ENCODE results near the gene WRAP53.

The WRAP53 gene

GRCh38 chr17:7709031-7709430 lies 20.8 kb downstream of the WRAP53 start:
- no peak for DNase-seq (ENCODE audit: low spot score)

DNA sequence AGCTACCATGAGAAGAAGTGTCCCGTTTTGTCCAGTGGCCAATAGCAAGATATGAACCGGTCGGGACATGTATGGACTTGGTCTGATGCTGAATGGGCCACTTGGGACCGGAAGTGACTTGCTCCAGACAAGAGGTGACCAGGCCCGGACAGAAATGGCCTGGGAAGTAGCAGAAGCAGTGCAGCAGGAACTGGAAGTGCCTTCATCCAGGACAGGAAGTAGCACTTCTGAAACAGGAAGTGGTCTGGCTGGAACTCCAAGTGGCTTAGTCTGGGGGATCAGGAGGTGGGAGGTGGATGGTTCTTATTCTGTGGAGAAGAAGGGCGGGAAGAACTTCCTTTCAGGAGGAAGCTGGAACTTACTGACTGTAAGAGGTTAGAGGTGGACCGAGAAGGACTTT lies 22.0 kb downstream of the WRAP53 start:
- no peak for DNase-seq (ENCODE audit: low spot score)

DNA sequence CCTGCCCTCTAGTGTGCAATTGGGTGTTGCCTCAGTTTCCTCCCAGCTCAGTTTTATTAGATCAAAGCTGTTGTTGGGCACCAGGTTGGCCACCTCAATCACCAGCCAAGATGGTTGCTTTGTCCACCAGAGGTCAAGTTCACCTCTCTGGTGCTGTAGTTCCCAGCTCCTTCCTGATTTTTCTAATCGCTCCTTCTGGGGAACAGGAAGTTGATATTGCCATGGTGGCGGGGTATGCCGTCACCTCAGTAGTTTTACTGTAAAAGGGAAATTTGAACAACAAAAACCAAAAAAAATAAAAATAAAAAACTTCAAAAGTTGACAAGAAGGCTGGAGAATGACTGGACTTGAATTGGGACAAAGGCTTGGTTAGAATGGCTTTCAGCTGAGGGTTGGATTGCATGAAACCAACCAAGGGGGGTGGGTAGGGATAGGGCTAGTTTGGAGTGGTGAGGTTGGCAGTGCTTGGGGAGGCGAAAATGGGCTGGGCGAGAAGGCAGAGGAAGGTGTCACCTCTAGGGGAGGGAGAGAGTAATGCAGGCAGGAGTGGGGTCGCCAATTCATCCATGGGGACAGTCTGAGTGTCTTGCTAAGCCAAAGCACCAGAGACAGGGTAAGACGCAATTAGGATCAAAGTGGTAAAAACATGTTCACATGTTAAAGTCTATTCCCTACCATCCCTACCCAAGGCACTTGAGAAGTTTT lies 22.9 kb downstream of the WRAP53 start:
- no peak for DNase-seq (ENCODE audit: low spot score)

GRCh38 chr17:7712111-7712771 lies 24.0 kb downstream of the WRAP53 start:
- no peak for DNase-seq (ENCODE audit: low spot score)

DNA sequence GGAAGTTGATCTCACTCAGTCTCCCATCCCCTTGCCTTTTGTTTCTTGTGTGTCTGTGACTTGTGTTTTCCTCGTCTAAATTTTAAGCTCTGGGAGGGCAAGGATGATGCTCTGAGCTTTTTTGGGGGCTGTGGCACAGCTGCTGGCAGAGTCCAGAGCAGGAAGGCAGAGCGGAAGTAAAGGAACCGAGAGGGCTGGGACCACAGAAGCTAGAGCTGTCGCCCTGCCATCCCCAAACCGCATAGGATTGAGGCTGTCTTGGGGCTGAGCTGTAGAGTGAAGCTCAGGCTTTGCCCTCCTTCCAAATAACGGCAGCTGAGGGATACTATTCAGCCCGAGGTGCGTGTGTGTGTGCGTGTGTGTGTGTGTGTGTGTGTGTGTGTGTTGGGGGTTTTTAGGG lies 25.5 kb downstream of the WRAP53 start:
- no peak for DNase-seq (ENCODE audit: low spot score)

DNA sequence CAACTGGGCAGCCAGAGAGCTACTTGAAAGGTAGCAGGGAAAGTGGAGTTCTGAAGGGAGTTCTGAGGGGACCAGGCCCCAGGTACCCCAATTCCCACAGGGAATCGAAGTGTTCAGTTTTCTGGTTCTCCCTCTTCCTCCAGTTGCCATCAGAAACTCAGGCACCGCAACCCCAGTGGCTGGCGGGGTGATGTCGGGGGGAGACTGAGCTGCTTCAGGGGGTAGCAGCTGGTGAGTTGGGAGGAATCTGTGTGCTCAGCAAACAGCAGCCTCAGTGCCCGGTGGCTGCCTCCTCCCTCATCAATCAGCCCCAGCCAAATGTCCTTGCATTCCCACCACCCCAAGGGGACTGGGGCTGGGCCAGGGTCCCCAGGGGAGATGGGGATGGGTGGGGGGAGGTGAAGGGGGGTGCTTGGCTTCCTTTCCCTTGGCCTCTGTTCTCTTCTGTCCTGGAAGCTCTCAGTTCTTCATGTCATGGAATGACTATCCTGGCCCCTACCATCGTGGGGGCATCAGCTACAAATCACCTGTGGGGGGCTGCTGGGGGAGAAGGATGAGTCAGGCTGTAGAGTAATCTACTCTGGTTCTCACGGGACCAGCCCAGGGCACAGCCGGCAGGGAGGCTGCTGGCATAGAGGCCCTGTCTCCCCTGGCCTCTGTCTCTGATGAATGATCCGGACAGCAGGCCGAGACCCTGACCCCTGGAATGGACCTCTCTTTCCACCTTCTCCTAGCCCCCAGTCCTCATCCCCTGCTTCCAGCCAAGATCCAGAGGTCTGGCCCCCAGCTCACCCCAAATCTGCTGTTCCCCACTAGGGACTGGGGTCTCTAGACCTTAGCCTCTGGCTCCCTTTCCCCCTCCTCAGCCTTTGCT lies 26.7 kb downstream of the WRAP53 start:
- no peak for DNase-seq (ENCODE audit: low spot score)

DNA sequence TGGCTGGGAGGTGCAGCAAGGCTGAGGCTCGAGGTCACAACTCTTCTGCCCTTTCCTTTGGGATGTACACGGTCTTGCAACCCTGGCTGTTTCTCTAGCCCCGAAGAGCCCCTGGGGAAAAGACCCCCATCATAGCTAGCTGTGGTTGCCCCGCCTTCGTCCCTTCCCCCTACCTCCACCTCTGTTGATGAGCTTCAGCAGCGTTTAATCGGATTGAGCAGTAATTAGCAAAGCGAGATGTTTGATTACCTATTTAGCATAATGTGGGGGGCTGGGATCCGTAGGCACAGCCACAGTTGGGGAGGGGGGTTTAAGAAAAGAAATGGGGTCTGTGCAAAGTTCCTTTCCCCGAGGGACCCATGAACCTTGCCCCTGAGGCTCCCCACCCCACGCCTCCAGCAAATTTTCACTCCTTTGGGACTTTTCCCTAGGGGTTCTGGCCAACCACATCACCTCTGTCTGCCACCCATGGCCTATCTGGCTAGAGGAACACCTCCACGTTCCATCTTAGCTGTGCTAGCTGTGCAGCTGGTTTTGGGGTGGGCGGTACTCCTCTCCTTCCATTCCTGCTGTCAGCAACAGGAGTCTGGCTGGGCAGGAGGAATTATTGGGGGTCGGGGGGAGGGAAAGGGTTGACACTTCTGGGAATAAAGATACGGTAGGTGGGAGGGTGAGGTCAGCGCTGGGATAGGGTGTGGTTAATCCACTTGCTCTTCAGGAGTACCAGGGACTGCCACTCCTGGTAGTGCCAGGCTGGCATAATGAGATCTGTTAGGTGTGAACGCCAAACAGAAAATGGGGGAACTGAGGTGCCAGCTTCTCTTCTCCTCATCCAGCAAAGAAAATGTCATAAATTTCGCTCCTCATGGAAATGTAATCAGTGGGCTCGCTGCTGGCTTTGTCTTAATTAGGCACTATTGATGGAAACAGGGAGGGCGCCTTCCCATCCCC lies 27.9 kb downstream of the WRAP53 start:
- no peak for DNase-seq (ENCODE audit: low spot score)

- peak; percentile 86 for DNase-seq (ENCODE audit: low spot score)
These were observed 28.9 kb downstream of the WRAP53 start, which contains the start of gene DNAH2 for GRCh38 chr17:7716901-7717755. DNAH2 (plus strand) TSS chr17:7717744; CDS start chr17:7719735, 1,991 bp downstream.

DNA sequence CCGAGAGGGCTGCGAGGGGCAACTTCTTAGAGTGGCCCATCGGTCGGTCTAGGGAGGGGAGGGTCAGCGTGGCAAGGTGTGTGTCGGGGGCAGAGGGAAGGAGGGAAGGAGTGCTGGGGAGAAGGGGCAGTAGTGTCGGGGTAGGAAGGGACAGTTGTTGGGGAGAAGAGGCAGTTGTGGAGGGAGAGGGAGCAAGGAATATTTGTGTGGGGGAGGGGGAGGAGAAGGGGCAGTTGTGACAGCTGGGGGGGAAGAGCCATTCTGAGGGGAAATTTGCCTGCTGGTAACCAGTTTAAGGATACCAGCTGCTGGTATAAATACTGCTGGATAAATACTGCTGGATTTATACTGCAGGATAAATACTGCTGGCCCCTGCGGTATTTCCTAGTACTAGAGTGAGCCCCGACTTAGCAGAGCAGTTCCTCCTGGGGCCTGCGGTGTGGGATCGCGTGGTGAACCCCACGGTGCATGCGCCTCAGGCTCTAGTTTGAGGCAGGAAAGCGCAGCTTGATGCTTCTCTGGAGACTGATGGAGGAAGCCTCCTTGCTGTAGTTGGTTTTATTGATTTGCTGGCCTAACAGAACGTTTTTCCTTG lies 29.6 kb downstream of the WRAP53 start:
- DNase-seq (ENCODE audit: low spot score), result no peak

DNA sequence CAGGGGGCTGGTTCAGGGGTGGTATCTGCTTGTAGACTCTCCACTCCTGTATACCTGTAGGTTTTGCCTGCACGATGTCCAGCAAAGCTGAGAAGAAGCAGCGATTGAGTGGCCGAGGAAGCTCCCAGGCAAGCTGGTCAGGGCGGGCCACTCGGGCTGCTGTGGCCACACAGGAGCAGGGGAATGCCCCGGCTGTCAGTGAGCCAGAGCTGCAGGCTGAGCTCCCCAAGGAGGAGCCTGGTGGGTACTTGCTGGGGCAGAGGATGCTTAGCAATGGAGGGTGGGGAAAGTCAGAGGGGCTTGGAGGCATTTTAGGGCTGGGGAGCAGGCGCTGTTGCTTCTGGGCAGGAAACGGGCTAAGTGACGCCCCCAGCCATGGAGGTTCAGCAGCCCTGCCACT lies 31.4 kb downstream of the WRAP53 start:
- no peak for DNase-seq (ENCODE audit: low spot score)

DNA sequence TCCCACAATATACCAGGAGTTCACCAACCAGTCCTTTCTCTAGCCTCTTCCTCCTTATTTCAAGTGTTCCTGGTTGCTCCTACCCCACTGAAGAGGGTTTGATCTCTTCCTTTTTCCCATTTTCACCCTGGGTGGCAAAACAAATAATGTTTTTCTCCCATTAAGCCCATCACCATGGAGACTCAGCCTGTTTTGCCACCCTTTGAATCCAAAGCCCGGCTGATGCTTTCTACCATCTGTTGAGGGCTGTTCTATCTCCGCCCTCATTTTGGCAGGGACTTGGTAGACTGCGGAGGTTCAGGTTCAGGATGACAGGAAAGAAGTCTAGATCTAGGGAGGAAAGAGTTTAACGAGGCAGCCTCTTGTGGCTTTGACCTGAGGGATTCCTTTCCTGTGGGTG lies 31.8 kb downstream of the WRAP53 start:
- no peak for DNase-seq (ENCODE audit: low spot score)

GRCh38 chr17:7721612-7722011 lies 33.3 kb downstream of the WRAP53 start:
- DNase-seq (ENCODE audit: low spot score), result no peak

- no peak for DNase-seq (ENCODE audit: low spot score)
These were observed 39.6 kb downstream of the WRAP53 start for GRCh38 chr17:7727886-7728285.

DNA sequence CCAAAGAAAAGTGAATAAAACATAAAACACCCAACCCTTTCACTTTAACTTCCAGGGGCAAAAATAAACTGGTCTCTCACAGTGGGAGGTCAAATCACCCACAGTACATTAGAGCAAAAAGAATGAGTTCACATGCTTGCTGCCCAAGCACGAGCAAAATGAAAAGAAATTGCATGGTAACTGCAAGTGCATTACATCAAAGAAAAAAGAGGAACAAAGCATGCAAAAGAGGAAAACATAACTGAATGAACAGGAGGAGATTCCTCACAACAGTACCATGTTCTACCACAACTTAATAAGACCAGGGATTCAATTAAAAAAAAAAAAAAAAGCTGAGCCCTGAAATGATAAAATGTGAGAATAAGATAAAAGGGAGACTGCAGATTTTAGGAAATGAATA lies 41.5 kb downstream of the WRAP53 start:
- DNase-seq (ENCODE audit: low spot score), result no peak

- no peak for DNase-seq (ENCODE audit: low spot score)
These were observed 44.8 kb downstream of the WRAP53 start for GRCh38 chr17:7732981-7733539.

GRCh38 chr17:7737601-7738000 lies 49.3 kb downstream of the WRAP53 start:
- DNase-seq (ENCODE audit: low spot score), result no peak

DNA sequence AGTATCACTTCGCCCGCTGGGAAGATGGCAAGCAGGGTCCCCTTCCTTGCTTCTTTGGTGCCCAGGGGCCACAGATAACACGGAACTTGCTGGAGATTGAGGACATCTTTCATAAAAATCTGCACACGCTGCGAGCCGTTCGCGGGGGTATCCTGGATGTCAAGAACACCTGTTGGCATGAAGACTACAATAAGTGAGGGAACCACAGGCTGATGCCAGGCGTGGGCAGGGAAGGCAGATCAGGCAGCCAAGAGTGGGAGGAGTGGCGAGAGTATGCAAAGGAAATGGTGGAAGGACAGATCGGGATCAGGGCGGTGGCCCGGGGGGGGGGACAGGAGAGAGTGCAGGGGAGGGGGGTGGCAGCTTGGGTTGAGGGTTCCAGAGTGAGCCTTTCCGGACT lies 51.5 kb downstream of the WRAP53 start:
- no peak for DNase-seq (ENCODE audit: low spot score)

DNA sequence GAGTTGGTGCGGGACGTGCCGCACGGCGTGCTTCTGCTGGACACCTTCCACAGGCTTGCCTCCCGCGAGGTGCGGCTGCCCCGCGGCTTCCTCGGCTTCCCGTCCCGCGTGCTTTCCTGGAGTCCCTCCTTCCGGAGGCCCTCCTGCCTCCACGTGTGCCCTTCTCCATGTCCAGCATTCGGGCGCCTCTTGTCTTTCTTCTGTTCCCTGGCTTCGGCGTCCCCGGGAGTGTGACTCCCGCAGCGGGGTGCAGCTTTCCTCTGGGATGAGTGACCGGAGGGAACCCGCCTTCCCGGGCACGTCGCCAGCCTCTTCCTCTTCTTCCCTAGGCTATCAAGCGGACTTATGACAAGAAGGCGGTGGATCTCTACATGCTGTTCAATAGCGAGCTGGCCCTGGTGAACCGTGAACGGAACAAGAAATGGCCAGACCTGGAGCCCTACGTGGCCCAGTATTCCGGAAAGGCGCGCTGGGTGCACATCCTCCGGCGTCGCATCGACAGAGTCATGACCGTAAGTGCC lies 52.3 kb downstream of the WRAP53 start:
- no peak for DNase-seq (ENCODE audit: low spot score)

GRCh38 chr17:7742729-7743128 lies 54.5 kb downstream of the WRAP53 start:
- DNase-seq (ENCODE audit: low spot score), result no peak

GRCh38 chr17:7744416-7744815 lies 56.1 kb downstream of the WRAP53 start:
- DNase-seq (ENCODE audit: low spot score), result peak; percentile 25
